Neural crest cell (in vitro differentiated cells): ENCODE measurements around the gene TOPBP1. TPM values are rescaled to one million over a fixed set of nuclear protein-coding genes. Genes with fewer than 3 reads are reported as not detected.

Experiments used
- DNase-seq: peaks from one replicate; pipeline ENCODE4 v3.0.0; 2021; ENCODE audit warnings: low read depth, mixed read lengths, low spot score
- H3K27ac Mint-ChIP-seq: one replicate; pipeline ENCODE4 v1.8.0; 2021; ENCODE audit warnings: mild to moderate bottlenecking, mixed read lengths; ENCODE audit not compliant: unreplicated experiment
- H3K27me3 Mint-ChIP-seq: 2 replicates; pipeline ENCODE4 v1.8.0; 2021; ENCODE audit warnings: low read depth, mild to moderate bottlenecking, mixed read lengths
- H3K36me3 Mint-ChIP-seq: 2 replicates; pipeline ENCODE4 v1.8.0; 2021; ENCODE audit warnings: low read depth, mild to moderate bottlenecking, mixed read lengths
- H3K4me1 Mint-ChIP-seq: 2 replicates; pipeline ENCODE4 v1.8.0; 2021; ENCODE audit warnings: mixed read lengths
- H3K4me3 Mint-ChIP-seq: one replicate; pipeline ENCODE4 v1.8.0; 2021; ENCODE audit warnings: mild to moderate bottlenecking, mixed read lengths
- H3K9me3 Mint-ChIP-seq: 2 replicates; pipeline ENCODE4 v1.8.0; 2021; ENCODE audit warnings: mixed read lengths
- CTCF ChIP-seq: fragments of 200-600 bp; sonication (generic); conservative IDR thresholded peaks from 2 replicates; pipeline ENCODE4 v1.5.0; 2021; ENCODE audit warnings: antibody characterized with exemption, mild to moderate bottlenecking
- total RNA-seq: library from RNA; stranded (reverse); gene quantifications from 2 replicates; pipeline ENCODE4 v1.2.1, GENCODE V29; 2021

Gene TOPBP1
- total RNA-seq, 1 donor from 2014 or later = 58.8 TPM

- no peaks in the 10 kb centered on the region for H3K36me3 Mint-ChIP-seq
- no peak overlapping the region for H3K27ac Mint-ChIP-seq
- DNase-seq = no peak
- no peak for TF ChIP-seq CTCF
- H3K27me3 Mint-ChIP-seq = peaks cover 21% of the 10 kb centered on the region
- H3K9me3 Mint-ChIP-seq = peaks cover 2% of the 10 kb centered on the region
- peaks cover 7% of the 10 kb centered on the region for H3K4me1 Mint-ChIP-seq
- no peak overlapping the region for H3K4me3 Mint-ChIP-seq
Measured at GRCh38 chr3:133701435-133702358, 40.0 kb upstream of the TOPBP1 start.

GRCh38 chr3:133700351-133700750 is 38.6 kb upstream of the TOPBP1 start:
- Mint-ChIP-seq H3K27ac (no peak overlapping the region), H3K27me3 (peaks cover 9% of the 10 kb centered on the region), H3K36me3 (no peaks in the 10 kb centered on the region), H3K4me1 (peaks cover 7% of the 10 kb centered on the region), H3K4me3 (no peak overlapping the region), H3K9me3 (peaks cover 2% of the 10 kb centered on the region)
- no peak for TF ChIP-seq CTCF
- no peak for DNase-seq

- TF ChIP-seq CTCF = no peak
- H3K36me3 Mint-ChIP-seq = no peaks in the 10 kb centered on the region
- H3K4me3 Mint-ChIP-seq = no peak overlapping the region
- peaks cover 2% of the 10 kb centered on the region for H3K9me3 Mint-ChIP-seq
- no peak overlapping the region for H3K27ac Mint-ChIP-seq
- DNase-seq = no peak
- H3K4me1 Mint-ChIP-seq = peaks cover 7% of the 10 kb centered on the region
- peaks cover 7% of the 10 kb centered on the region for H3K27me3 Mint-ChIP-seq
Measured at GRCh38 chr3:133699903-133700302, 38.2 kb upstream of the TOPBP1 start.

GRCh38 chr3:133699467-133699866 is 37.7 kb upstream of the TOPBP1 start:
- H3K4me3 Mint-ChIP-seq = no peak overlapping the region
- peaks cover 7% of the 10 kb centered on the region for H3K4me1 Mint-ChIP-seq
- no peak for TF ChIP-seq CTCF
- peaks cover 6% of the 10 kb centered on the region for H3K27me3 Mint-ChIP-seq
- H3K9me3 Mint-ChIP-seq = peaks cover 2% of the 10 kb centered on the region
- DNase-seq = no peak
- H3K36me3 Mint-ChIP-seq = no peaks in the 10 kb centered on the region
- H3K27ac Mint-ChIP-seq = no peak overlapping the region

GRCh38 chr3:133697960-133698359 is 36.2 kb upstream of the TOPBP1 start:
- Mint-ChIP-seq H3K36me3 (no peaks in the 10 kb centered on the region), H3K9me3 (peaks cover 2% of the 10 kb centered on the region), H3K4me1 (no peaks in the 10 kb centered on the region), H3K4me3 (no peak overlapping the region), H3K27ac (no peak overlapping the region), H3K27me3 (no peaks in the 10 kb centered on the region)
- no peak for TF ChIP-seq CTCF
- no peak for DNase-seq
